Glutamatergic neuron (in vitro differentiated cells): Measurements from ENCODE around the gene DCHS1. TPM values are rescaled to one million over a fixed set of nuclear protein-coding genes. Genes with fewer than 3 reads are reported as not detected.

Experiments
- DNase-seq: peaks from one replicate; pipeline ENCODE4 v3.0.0; 2022
- H3K27ac Mint-ChIP-seq: one replicate; pipeline ENCODE4 v1.8.0; 2020; ENCODE audit warnings: mild to moderate bottlenecking, mixed read lengths, inconsistent platforms; ENCODE audit not compliant: unreplicated experiment
- H3K27me3 Mint-ChIP-seq: one replicate; pipeline ENCODE4 v1.8.0; 2020; ENCODE audit warnings: mild to moderate bottlenecking, moderate library complexity, mixed read lengths, inconsistent platforms; ENCODE audit not compliant: unreplicated experiment
- H3K36me3 Mint-ChIP-seq: one replicate; pipeline ENCODE4 v1.8.0; 2020; ENCODE audit warnings: mild to moderate bottlenecking, mixed read lengths, inconsistent platforms; ENCODE audit not compliant: unreplicated experiment
- H3K4me1 Mint-ChIP-seq: one replicate; pipeline ENCODE4 v1.8.0; 2020; ENCODE audit warnings: mild to moderate bottlenecking, low read depth, mixed read lengths, inconsistent platforms; ENCODE audit not compliant: unreplicated experiment
- H3K4me3 Mint-ChIP-seq: one replicate; pipeline ENCODE4 v1.8.0; 2020; ENCODE audit warnings: mild to moderate bottlenecking, mixed read lengths, inconsistent platforms; ENCODE audit not compliant: unreplicated experiment
- H3K9me3 Mint-ChIP-seq: one replicate; pipeline ENCODE4 v1.8.0; 2020; ENCODE audit warnings: mild to moderate bottlenecking, moderate library complexity, mixed read lengths, inconsistent platforms; ENCODE audit not compliant: unreplicated experiment
- CTCF ChIP-seq: fragments of 200-600 bp; sonication (generic); IDR thresholded peaks from one replicate; pipeline ENCODE4 v1.5.0; 2021; ENCODE audit not compliant: partially characterized antibody, unreplicated experiment
- total RNA-seq: library from RNA; stranded (reverse); fragmentation: NEBNext Ultra II Directional; extraction: Animal tissue kit (Norgen Biotek cat#: 25700); gene quantifications from one replicate; pipeline ENCODE4 v1.2.1, GENCODE V29; 2021; ENCODE audit not compliant: unreplicated experiment

The DCHS1 gene
- total RNA-seq, 1 donor from 2014 or later = 91.5 TPM

- DNase-seq = no peak
- peaks cover 6% of the 10 kb centered on the region for H3K9me3 Mint-ChIP-seq
- no peaks in the 10 kb centered on the region for H3K36me3 Mint-ChIP-seq
- TF ChIP-seq CTCF = no peak
- H3K27ac Mint-ChIP-seq = no peak overlapping the region
- H3K4me3 Mint-ChIP-seq = peak overlapping the region; percentile 93
- H3K27me3 Mint-ChIP-seq = peaks cover 11% of the 10 kb centered on the region
- peaks cover 5% of the 10 kb centered on the region for H3K4me1 Mint-ChIP-seq
These were observed 43.7 kb downstream of the DCHS1 start for GRCh38 chr11:6611963-6612212.

- no peak for DNase-seq
- Mint-ChIP-seq H3K4me1 (peaks cover 8% of the 10 kb centered on the region), H3K4me3 (peak overlapping the region; percentile 93), H3K27ac (peak overlapping the region; percentile 92), H3K36me3 (no peaks in the 10 kb centered on the region), H3K9me3 (peaks cover 6% of the 10 kb centered on the region), H3K27me3 (peaks cover 11% of the 10 kb centered on the region)
- TF ChIP-seq CTCF = no peak
These were observed 44.3 kb downstream of the DCHS1 start for GRCh38 chr11:6611092-6611962.

- Mint-ChIP-seq H3K36me3 (no peaks in the 10 kb centered on the region), H3K27me3 (peaks cover 13% of the 10 kb centered on the region), H3K9me3 (peaks cover 8% of the 10 kb centered on the region), H3K27ac (peak overlapping the region; percentile 92), H3K4me3 (peak overlapping the region; percentile 93), H3K4me1 (peaks cover 11% of the 10 kb centered on the region)
- no peak for DNase-seq
- TF ChIP-seq CTCF = no peak
These were observed 45.0 kb downstream of the DCHS1 start for GRCh38 chr11:6610591-6610990.

GRCh38 chr11:6609502-6610015 lies 46.0 kb downstream of the DCHS1 start:
- peaks cover 11% of the 10 kb centered on the region for H3K27me3 Mint-ChIP-seq
- no peaks in the 10 kb centered on the region for H3K36me3 Mint-ChIP-seq
- H3K4me3 Mint-ChIP-seq = peak overlapping the region; percentile 67
- H3K9me3 Mint-ChIP-seq = peaks cover 8% of the 10 kb centered on the region
- no peak for DNase-seq
- no peak for TF ChIP-seq CTCF
- no peak overlapping the region for H3K27ac Mint-ChIP-seq
- H3K4me1 Mint-ChIP-seq = peaks cover 11% of the 10 kb centered on the region
